NCI-H2227 (cell line): ENCODE results near the gene ADAD2.
A peak's percentile ranks its signal among the peaks of the same experiment; 100 is the strongest.

Experiments
- DNase-seq: peaks from one replicate; lab custom pipeline; 2025; ENCODE audit not compliant: unreplicated experiment; lab: John Stamatoyannopoulos, UW

The ADAD2 gene

DNA sequence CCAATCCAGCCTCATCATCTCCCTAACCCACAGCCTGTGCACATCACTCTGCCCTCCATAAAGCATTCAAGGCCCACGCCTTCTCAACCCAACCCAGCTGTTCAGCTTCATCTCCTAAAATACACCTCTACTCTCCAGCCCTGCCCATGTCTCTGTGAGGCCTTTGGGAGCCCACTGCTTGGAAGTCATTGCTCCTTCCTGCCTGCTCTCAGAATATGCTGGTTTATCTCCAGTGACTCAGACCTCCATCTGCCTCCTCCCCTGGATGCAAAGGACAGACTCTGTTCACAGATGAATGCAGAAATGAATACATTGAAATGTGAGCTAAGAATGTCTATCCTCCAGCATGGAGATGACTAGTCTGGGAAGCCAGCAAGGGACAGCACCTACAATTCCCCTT, 29.9 kb downstream of the ADAD2 start:
- DNase-seq, result no peak

GRCh38 chr16:84223456-84223855, 32.5 kb downstream of the ADAD2 start:
- DNase-seq, result no peak

DNA sequence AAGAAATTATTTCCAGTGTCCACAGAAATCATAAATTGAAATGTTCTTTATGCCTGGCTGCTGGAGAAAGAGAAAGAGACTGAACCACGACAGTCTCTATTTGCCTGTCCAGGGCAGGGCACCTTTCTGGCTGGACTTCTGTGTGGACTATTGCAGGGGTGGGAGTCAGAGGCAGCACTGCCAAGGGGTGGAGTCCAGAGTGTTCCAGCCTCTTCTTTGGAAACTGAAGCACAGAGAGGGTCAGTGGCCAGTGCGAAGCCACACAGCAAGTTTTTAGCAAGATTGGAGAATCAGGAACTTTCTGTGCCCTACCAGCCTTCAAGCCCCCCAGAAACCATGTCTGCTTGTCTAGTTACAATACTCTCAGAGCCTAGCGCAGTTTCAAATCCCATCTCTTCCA, 33.6 kb downstream of the ADAD2 start:
- DNase-seq, result no peak

- no peak for DNase-seq
Measured at GRCh38 chr16:84225126-84225525, 34.2 kb downstream of the ADAD2 start.

DNA sequence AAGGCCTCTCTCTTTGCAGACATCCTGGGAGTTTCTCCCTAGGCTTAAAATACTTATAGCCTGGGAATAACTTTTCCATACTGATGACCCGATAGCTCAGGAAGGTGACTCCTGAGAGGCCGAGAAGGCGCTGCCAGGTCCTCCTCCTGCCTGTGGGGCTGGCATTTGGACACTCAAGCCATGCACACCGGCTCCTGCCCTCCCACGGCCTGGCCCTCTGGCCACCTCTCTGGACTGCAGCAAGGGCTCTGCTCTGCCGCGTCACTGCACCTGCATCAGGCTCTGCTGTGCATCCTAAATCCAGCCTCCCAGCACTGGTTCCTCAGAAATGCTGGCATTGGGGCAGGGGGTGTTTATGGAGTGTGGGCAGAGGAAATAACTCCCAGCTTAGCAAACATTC, 34.6 kb downstream of the ADAD2 start:
- DNase-seq, result no peak

GRCh38 chr16:84226026-84226425, 35.1 kb downstream of the ADAD2 start:
- no peak for DNase-seq

DNA sequence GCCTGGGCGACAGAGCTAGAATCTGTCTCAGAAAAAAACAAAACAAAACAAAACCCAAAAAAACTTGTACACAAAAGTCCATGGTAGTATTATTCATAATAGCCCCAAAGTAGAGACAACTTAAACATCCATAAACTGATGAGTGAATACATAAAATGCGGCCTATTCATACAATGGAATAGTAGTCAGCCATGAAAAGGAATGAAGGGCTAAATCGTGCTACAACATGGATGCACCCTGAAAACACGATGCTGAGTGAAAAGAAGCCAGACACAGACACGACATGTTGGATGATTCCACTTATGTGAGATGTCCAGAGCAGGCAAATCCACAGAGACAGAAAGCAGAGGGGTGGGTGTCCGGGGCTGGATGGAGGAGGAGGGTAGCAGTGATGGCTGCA, 36.6 kb downstream of the ADAD2 start:
- no peak for DNase-seq

GRCh38 chr16:84228256-84228838, 37.4 kb downstream of the ADAD2 start:
- peak; percentile 8 for DNase-seq

- no peak for DNase-seq
Measured at GRCh38 chr16:84229471-84229870, 38.5 kb downstream of the ADAD2 start.

- DNase-seq, result no peak
Measured at GRCh38 chr16:84232060-84232459, 41.1 kb downstream of the ADAD2 start.

GRCh38 chr16:84232969-84233368, 42.0 kb downstream of the ADAD2 start:
- DNase-seq, result no peak

- DNase-seq, result no peak
Measured at GRCh38 chr16:84233748-84234147, 42.8 kb downstream of the ADAD2 start.

GRCh38 chr16:84234321-84235241, 43.6 kb downstream of the ADAD2 start:
- no peak for DNase-seq

DNA sequence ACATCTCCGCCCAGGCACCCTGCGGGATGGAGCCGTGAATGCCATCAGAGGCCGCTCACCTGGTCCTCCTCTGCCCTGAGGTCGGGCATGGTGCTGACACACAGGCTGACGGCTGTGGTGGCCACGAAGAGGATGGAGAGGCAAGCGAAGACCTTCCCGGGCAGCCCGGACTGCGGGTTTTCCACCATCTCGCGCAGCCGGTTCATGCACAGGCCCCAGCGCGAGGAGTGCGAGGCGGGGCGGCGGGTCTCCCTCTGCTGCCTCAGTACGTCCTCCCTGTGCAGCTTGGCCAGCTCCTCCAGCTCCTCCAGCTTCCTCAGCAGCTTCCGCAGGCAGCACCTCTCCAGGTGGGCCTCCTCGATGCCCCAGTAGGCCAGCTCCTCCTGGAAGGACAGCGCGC, 45.7 kb downstream of the ADAD2 start:
- DNase-seq, result no peak

- no peak for DNase-seq
Measured at GRCh38 chr16:84237994-84238750, 47.2 kb downstream of the ADAD2 start.

DNA sequence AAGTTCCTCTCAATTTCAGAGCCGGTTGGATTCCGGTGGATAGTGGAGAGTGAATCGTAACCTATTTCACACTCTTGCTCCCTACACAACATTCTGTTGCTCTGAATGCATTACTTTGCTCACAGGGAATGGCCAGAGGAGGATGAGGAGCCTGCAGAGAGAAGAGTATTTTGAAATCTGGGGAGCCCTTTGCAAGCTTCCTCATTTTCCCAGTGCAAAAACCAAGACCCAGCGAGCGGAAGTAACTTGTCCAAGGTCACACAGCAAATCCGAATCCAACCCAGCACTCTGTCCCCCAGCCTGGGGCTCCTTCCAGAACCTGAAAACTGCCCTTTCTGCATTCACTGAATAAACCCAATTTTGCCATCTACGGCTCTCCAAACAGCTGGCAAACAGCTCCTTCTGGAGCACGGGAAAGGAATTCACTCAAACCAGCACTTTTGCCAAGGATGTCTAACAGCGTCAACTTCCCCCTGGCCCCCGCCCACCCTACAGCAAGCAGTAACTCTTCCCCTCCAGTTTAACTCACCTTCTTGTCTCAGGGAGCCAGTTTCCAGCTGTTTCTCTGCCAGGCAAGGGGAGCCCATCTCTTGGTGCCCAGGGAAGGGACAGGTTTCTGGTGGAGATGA, 48.3 kb downstream of the ADAD2 start:
- no peak for DNase-seq

GRCh38 chr16:84239909-84240308, 49.0 kb downstream of the ADAD2 start, which contains the start of gene KCNG4:
Gene KCNG4, minus strand, starts transcription at chr16:84240012. Its CDS starts 2,527 bp downstream, at chr16:84237485.
- no peak for DNase-seq

DNA sequence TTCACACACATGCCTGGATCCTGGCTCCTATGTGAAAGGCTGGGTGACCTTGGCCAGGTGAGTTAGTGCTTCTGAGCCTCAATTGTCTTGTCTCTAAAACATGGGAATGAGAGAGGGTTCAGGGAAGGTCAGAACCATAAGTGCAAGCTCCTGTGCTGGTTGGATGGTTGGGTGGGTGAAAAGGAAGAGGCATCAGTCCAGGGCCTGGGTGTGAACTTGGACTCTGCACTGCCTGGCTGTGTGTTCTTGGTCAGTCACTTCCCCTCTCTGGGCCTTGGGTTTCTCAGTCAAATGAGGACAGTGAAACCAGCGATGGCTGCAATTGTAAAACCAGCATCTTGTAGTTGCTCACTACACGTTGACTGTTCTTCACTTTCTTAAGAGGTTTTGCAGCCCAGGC, 49.5 kb downstream of the ADAD2 start:
- no peak for DNase-seq

- DNase-seq, result no peak
Measured at GRCh38 chr16:84241778-84242177, 50.8 kb downstream of the ADAD2 start.

DNA sequence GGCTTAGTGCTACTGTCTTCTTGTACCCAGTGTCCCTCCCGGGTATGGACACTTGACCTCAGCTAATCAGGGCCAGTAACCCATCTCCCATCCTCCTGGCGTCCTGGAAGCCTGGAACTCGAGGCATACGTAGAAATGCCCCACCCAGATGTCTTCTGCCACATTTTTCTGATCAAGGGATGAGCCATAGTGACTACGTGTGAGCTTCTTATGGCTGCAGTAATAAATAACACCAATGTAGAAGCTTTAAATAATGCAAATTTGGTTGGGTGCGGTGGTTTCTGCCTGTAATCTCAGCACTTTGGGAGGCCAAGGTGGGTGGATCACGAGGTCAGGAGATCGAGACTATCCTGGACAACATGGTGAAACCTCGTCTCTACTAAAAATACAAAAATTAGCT, 51.9 kb downstream of the ADAD2 start:
- no peak for DNase-seq

- no peak for DNase-seq
Measured at GRCh38 chr16:84243732-84244131, 52.8 kb downstream of the ADAD2 start.
